Stimulated activated CD8-positive, alpha-beta memory T cell treated with anti-CD3 and anti-CD28 coated beads, Interleukin-4, amount 100 ng/mL, for 48 hours (primary cell): Measurements from ENCODE around the gene PLXNA2.
A peak's percentile ranks its signal among the peaks of the same experiment; 100 is the strongest.

Source experiments
- DNase-seq: peaks from one replicate; pipeline ENCODE4 v3.0.0-alpha.2; 2020

Gene PLXNA2

DNA sequence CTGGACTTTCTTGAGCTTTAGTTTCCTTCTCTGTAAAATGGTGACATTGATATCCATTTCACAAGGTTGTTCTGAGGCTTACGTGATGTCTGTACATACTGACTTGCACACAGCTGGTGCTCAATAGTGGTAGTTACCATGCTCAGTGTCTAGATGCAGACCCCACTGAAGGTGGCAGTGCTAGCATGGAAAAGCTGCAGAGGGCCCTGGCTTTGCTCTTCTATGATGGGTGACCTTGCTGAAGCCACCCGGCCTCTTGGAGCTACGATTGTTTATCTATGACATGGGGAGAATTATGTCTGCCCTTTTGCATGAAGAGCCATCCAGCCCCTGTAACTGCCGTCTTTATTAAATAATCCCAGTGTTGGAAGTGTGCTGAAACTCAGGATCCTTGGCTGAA lies 131.8 kb downstream of the PLXNA2 start:
- no peak for DNase-seq

DNA sequence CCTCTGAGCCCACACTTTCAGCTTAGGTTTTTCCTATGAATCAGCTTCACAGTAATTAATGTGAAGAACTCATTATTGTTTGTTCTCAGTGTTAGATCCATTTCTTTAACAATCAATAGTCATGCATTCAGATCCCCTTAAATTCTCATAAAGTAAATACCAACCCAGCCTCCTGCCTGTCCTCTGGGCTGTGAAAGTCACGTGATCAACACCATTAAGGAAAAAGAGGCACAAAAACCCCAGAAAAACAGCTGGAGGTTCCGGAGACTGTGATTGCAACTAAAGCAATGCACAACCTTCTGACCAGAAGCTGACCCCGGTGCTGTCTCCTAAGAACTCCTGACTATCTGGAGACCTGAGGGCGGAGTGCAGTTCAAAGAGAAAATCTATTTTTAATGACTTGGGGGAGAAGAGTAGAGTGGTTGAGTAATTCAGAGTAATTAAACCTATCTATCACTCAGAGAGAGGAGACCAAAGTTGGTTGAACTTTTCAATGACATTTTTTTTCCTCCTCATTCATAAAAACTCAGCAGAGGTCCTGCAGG lies 132.5 kb downstream of the PLXNA2 start:
- DNase-seq = no peak

DNA sequence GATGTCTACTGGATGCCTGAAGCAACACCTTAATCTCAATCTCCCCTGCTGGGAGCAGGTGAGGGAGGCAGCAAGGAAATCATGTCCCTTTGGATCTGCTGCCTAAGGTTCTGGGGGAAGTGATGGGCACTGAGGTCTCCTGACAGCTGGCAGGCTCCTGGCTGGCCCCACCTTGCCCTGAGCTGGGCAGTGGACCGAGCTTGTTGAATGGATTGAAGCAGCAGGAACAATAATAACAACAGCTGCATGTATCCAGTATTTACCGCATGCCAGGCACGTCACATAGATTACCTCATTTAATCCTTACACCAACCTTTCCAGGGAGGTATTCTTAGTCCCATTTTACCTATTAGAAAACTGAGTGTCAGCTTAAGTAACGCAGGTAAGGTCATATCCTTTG lies 133.9 kb downstream of the PLXNA2 start:
- no peak for DNase-seq

DNA sequence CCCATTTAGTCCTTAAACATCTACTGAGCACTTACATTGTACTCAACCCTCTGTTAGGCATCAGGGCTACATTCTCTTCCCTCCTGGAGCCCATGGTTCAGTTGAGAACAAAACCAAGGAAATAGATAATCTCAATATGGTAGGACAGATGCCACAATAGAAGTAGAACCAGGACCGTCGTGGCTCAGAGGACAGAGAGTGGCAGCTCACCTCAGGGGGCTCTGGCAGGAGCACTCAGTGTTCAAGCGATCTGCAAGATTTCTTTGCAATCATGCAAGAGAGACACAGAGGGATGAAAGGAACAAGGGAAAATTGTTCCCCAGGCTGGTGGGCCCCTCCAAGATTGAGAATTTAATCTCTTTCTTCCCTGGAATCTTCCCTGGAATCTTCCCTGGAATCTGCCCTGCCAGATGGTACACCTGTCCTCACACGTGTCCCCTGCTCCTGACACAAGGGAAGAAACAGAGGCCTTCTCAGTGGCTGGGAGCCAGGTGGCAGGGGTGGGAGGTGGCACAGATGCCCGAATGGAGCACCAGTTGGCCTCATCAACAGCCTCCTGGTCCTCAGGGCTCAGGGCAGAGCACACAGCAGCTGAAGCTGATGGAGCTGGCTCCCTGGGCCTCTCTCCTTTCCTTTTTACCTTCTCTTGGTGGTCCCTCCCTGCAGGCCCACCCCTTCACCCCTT lies 135.4 kb downstream of the PLXNA2 start:
- DNase-seq = no peak

DNA sequence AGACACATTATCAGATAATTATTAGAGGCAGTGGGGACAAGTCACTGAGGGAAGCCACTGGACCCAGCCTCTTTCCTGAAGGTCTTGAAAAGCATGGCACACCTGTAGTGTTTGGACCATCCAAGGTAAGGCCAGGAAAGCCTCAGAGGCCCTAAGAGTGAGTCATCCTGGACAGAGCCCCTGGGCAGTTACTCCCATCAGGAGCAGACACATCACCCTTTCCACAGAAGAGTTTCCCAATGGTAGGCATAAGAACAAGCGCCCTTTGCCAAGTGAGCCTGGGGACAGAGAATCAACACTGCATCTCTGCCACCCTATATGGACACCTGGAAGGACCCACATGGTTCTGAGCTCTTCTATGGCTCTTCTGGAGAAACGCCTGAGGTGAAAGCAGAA lies 136.0 kb downstream of the PLXNA2 start:
- DNase-seq = no peak

DNA sequence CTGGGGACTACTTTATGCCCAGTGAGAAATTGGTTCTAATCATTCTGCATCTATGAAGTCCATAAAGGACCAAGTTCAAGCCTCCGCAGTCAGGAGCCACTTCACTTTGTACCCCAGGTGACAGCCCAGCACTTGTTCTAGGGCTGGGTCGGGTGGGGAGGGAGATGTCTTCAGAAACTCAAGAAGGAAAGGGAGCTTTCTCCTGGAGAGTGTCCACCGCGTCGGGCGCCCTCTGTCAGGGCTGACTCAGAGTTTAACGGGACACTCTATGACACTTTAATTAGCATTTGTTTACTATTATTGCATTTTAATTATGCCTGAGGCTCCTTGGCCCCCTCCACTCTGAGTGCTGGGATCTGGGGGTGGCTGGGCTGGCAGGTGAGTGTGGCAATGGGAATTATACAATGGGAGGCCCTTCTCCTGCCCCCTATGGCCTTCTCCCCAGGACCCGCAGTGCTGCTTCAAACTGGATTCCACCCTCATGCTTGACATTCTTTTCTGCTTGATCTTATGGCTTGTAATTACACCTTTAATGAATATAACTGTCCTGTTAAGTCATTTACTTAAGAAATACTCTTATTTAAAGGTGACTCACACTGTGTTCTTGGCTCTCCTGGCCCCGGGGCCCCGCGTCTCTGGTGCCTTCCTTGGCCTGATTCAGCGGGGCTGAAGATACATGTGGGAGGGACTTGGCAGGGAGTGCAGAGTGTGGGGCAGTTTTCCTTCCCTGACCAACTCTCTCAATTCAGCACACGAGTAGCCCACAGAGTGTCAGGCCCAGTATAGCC lies 136.6 kb downstream of the PLXNA2 start:
- DNase-seq = no peak

DNA sequence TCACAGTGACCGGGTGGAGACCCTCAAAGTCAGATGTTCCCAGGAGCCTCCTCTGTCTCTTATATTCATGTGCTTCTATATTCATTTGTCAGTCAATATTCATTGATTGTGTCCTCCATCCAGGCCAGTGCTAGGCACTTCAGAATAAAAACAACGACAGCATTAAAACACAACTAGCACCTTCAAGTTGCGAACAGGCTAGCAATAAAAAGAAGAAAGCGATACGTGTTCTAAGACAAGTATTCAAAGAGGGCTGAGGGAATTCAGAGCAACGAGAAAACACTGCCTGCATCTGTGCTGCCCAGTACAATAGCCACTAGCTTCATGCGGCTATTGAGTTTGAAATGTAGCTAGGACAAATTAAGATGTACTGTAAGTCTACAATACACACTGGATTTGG lies 138.0 kb downstream of the PLXNA2 start:
- no peak for DNase-seq

DNA sequence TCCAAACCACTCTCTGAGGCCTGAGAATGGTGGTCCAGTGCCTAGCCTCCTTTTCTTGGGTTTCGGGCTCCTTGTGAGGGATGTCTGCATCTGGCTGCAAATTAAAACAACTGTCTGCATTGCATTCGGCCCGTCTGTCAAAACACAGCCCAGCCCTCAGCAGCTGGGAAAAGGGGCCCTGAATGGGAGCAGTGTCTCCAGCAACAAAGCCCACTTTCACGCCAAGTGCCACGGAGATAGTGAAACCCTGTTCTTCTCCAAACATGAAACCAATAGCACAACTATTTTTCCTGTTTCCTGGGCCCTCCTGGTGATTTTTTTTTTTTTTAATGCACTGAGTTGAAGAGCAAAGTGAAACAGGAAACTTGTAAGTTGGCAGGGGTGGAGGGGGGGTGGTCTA lies 138.4 kb downstream of the PLXNA2 start:
- no peak for DNase-seq

DNA sequence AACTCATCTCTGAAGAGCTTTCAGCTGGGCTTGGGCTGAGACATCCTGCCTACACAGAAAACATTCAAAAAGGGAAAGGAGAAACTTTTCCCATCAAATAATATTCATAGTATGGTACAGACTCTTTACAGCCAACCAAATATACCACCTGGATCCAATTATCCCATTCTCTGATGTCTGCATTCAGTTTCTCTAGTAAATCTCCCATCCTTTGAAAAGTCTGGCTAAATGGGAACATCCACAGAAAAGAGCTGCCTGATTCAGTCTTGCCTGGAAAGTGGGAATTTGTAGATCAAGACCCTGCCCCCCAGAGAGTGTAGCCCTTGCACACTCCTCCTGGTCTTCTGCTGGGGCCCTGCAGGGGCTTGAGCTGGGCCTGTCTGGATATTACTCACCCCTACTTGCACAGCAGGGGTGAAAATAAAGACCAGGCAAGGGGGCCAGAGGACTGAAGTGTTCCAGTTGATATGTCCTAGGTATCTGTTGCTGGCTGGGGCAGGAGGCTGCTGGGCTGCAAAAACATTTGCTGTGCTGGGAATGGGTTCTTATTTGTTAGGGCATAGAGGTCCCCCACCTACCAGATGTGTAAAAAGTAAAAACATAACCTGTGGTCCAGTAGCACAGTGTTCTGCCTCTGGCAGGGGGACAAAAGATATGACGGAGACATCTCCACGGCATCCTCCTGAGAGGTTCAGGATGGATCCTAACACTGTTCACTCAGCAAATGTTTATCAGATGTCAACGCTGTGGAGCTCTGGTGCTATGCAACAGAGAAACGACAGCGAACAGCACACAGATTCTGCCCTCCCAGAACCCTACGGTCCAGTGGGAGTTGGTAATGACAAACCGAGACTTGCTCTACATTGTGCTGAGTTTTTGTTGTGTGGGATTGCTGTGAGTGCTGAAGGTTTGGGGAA lies 140.3 kb downstream of the PLXNA2 start:
- no peak for DNase-seq

DNA sequence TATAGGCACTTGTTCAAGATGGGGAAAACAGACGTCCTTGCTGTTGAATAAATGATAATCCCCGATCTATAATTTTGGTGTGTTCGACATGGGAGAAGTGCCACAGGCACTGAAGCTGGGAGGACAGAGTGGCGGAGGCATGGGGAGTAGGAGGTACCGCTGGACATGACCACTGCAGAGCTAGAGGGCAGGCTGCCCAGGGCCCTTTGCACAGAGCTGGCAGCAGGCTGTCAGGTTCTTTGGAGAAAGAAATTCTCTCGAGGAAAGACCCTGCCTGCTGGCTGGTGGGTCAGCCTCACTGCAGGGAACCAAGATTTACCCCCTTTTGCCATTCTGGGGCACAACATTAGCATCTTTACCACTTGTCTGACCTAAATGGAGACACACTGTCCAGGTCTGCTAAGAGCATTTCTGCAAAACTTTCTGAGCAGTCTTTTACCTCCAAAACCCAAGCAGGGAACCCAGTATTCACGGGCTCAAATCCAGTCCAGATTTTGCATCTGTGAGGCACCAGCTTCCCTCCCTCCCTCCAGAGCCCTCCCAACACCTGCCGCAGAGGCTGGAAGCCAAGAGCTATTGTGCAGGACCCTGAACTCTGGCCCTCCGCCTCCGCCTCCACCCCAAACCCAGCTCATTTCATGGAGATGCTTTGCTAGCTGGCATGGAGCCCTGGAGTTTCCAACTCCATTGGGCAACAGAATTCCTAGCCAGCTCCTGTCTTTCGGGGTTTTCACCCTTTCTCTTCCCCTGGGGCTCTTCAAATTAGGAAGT lies 142.3 kb downstream of the PLXNA2 start:
- DNase-seq = no peak

DNA sequence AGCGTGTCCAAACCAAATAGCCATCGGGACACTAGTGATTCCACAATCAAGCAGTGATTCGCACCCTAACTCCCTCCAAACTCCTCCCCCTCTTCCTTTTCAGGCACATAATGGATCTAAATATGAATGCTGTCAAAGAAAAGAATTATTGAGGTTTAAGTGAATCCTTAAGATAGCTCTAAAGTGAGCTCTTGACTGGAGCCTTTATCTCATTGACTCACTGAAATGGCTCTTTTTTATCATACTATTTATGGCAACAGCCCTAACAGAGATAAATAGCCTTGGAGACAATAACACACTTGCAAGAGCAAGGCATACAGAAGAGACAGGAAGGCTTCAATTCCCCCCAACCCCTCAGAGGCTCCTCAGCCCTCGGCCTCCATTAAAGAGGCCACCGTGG lies 143.3 kb downstream of the PLXNA2 start:
- no peak for DNase-seq

DNA sequence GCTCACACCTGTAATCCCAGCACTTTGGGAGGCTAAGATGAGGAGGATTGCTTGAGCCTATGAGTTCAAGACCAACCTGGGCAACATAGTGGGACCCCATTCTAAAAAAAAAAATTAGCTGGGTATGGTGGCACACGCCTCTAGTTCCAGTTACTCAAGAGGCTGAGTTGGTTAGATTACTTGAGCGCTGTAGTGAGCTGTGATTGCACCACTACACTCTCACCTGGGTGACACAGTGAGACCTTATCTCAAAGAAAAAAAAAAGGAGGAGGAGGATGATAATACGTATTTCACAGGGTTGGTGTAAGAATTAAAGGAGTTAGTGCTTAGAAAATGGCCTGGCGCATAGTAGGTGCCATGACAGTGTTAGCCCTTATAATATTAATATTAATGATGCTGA lies 144.1 kb downstream of the PLXNA2 start:
- DNase-seq = no peak

DNA sequence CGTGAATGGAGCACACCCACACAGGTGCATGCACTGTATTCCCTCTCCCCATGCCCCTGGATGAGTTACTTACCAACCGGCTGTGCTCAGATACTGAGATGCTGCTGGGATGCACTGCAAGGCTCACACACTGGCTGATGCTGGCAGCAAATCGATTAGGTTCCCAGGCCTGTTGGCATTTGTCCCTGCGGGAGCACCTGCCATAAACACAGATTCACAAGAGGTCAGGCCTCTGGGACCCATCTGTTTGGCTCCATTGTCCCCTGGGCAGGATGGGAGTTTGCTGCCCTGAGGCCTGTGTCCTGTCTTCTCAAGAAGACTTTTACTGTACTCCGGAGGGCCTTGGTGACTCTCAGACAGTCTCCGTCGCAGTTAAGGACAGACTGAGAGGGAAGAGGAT lies 145.4 kb downstream of the PLXNA2 start:
- no peak for DNase-seq

DNA sequence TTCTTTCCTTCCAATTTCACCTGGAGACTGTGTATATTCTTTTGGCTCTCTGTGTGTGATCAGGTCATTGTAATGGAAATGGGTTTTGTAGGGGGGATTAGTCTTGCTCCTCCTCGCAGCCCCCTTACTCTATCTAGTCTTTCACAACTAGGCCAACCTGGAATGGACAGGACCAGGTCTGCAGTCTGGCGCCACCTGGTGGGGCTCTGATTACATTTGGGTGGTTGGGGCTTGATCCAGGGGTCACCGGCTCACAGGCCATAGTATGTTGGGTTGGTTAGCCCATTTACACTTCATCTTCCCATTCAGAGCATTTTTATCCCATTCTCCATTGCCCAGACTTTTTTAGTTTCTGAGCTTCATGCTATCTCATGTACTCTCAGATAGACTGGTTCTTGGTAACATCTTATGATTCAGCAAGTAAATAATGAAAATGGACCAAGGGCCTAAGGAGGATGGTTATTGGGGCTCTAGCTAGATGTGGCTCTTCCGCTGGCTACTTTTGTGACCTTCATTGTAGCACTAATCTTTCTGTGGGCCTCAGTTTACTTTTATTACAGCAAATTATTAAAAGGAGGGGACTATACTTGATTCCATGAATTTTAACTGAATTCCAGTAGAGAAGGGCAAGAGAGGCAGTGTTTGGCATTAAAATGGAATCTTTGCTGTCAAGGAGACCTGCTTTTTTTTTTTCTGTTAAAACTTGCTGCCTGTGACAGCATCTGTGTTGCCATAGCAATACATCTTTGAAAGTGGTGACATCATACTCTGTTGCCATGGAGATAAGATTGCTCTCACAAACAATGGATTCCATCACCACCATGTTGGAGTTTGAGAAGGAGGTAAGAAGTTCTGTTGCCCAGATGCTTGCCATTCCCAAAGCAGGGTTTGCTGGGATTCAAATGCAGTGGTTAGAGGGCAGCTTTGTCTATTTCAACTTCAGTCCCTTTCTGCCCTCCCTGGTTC lies 150.1 kb downstream of the PLXNA2 start:
- peak; percentile 84 for DNase-seq

DNA sequence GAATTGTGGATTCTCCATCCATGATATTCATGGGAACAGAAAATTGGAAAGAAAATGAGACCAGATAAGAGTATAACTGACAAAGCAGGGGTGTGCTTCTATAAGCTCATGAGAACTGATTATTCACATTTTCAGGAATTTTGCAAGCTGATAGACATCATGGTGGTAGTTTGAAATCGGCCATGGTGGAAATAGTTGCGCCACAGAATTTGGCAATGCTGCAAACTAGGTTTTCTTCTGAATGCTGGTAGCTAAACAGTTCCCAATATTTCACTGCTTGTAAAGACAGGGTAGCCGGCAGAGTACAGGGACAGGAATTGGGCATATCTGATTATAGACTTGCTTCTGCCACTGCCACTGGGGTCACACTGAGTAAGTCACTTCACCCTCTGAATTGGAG lies 151.1 kb downstream of the PLXNA2 start:
- no peak for DNase-seq

DNA sequence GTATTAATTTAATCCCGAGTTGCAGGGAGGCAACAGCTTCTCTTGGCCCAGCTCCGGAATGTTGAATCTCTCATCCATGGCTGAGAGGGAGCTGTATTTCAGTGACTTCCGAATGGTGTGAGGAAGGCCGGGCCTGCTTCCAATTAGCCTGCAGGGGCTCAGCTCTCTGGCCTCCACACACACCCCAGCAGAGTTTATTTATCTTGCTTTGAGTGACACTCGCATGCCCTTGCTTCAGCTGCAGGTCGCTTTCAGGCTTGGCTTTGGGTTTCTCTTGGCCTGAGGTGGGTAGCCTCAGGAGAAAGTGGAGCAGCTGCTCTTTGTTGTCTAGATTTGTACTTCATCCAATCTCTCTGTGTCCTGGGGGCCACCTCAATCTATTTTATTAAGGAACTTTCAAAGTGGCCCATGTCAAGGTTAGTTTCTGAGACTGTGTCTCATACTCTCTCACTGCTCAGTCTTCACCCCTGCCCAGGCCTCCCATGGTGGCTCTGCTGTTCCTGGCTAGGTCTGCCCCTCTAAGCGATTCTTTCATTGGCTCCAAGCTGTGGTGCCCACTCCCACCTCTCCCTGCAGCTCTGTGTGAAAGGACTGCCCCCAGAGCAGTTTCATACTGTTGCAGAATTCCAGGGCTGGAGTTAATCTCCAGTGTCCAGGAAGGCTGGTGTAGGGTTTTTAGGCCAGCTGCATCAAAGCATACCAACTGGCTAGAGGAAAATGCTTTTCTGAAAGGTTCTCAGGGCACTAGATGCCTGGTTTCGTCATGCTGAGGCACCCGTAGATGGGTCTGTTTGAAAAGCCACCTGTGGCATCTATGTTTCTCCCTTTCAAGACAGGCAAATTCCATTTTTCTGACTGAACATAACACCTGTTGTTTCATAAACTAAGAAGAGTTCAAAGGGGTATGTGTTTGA lies 153.5 kb downstream of the PLXNA2 start:
- no peak for DNase-seq

DNA sequence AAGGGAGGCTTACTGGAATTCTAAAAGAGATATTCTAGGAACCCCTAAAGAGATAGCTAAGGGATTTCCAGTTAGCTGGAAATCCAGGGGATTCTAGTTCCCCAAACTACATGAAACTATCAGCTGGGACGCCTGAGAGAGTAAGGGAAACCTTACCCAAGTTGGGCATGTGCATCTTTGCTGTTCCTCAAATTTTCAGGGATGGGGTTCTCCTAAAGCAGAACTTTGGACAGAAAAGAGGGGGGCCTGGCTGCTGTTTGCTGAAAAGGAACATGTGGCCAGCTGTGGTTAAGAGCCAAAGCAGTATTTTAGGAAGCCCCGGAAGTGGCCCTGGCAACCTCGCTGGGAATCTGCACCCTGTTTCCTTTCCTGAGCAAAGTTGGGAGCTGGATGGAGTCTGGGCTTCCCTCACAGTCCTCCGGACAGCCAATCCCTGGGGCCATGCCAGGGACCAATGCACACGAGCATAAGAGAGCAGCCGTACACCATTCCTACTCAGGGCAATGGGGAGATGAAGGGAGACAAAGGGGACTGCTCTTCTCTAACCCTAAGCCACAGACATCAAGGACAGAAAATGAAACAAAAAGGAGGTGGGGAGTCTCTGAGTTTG lies 154.3 kb downstream of the PLXNA2 start:
- DNase-seq = no peak

DNA sequence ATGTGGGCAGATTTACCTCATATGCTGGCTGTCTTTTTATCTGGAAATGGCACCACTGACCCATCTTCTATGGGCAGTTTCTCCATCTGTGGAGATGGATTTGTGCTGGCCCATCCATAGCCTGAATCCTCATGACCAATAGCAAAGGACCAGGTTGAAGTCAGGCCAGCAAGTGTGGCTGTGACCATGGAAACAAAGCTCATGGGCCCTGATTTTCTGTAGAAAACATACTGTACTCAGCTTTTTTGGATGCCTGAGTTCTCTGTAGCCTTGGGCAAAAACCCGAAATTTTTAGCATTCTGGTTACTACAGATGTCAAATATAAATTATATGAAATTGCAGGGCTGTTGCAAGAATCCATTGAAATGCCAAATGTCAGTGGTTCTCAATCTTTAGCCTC lies 155.0 kb downstream of the PLXNA2 start:
- DNase-seq = no peak

DNA sequence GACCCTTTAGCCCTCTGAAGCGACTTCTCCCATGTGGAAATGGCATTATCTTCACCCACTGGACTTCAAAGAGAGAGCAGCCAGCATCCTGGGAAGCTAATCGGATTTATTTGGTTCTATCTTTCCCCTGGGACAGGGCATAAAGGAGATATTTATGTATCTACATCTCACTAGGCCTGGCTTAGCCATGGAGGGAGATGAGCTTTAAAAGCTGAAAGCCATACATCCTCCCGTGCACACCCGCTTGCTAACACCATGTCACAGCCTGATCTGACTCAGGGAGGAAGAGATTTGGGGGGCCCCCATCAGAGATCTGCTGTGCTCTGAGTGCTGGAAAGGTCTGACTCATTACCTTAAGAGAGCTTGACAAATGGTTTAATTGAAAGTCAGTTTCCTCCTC lies 155.9 kb downstream of the PLXNA2 start:
- no peak for DNase-seq
